Measurements from ENCODE around the gene CENPO. TPM values are rescaled to one million over a fixed set of nuclear protein-coding genes. Genes with fewer than 3 reads are reported as not detected.

The CENPO gene
- total RNA-seq, 1 experiment from 2014 or later: 49.4 TPM

- DNase-seq (ENCODE audit: low read depth): no peak
These were observed 64.5 kb downstream of the CENPO start for GRCh38 chr2:24857746-24858145.

GRCh38 chr2:24858996-24859395, 65.8 kb downstream of the CENPO start:
- no peak for DNase-seq (ENCODE audit: low read depth)

GRCh38 chr2:24859968-24860600, 66.9 kb downstream of the CENPO start:
- DNase-seq (ENCODE audit: low read depth): no peak

GRCh38 chr2:24860631-24861030, 67.4 kb downstream of the CENPO start:
- no peak for DNase-seq (ENCODE audit: low read depth)

GRCh38 chr2:24861500-24861899, 68.3 kb downstream of the CENPO start:
- DNase-seq (ENCODE audit: low read depth): no peak

GRCh38 chr2:24863641-24864040, 70.4 kb downstream of the CENPO start:
- DNase-seq (ENCODE audit: low read depth): no peak

- no peak for DNase-seq (ENCODE audit: low read depth)
These were observed 73.7 kb downstream of the CENPO start for GRCh38 chr2:24866946-24867345.

GRCh38 chr2:24870440-24870839, 77.2 kb downstream of the CENPO start:
- no peak for DNase-seq (ENCODE audit: low read depth)

GRCh38 chr2:24870891-24871705, 77.9 kb downstream of the CENPO start:
- no peak for DNase-seq (ENCODE audit: low read depth)

- no peak for DNase-seq (ENCODE audit: low read depth)
These were observed 78.7 kb downstream of the CENPO start for GRCh38 chr2:24871852-24872333.

Other genes starting within 250 kb of the CENPO start
- gene PTRHD1, start within 50 bp of the CENPO start, total RNA-seq (2014; rRNA removed; shearing (Covaris generic)): 48.4 and 53.5 TPM in 2 replicates
- 65.6 and 73.5 TPM in 2 replicates for gene ADCY3, start 126.8 kb downstream of the CENPO start, total RNA-seq (2014; rRNA removed; shearing (Covaris generic))
- gene DNAJC27, start 178.5 kb downstream of the CENPO start, total RNA-seq (2014; rRNA removed; shearing (Covaris generic)): 0.47 and 1.8 TPM in 2 replicates
- 3.9 and 5.6 TPM in 2 replicates for gene EFR3B, start 248.7 kb downstream of the CENPO start, total RNA-seq (2014; rRNA removed; shearing (Covaris generic))